ENCODE results near the gene RGPD4. TPM values are rescaled to one million over a fixed set of nuclear protein-coding genes. Genes with fewer than 3 reads are reported as not detected.

Gene RGPD4
- total RNA-seq, 1 donor from 2014 or later: 0.05 TPM

DNA sequence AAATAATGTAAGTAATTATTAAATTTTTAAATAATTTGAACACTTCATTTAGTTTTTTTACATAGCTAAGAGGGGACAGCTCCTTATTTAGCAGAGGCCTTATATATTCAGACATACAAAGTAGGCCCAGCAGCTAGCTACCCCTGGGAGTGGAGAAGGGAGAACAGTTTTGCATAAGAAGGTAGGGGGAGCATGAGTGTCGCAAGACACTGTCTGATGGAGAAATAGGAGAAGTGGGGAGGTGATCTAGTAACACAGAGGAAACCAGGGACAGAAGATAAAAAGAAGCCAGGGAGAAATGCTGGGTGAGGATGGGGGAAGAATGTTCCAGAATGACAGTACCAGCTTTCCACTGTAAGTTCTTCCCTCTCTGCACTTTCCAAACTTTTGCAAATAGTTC, 16.0 kb upstream of the RGPD4 start:
- DNase-seq (ENCODE audit: extremely low spot score, unreplicated experiment): no peak
- no peaks in the 10 kb centered on the region for H3K9me3 Mint-ChIP-seq (ENCODE audit: unreplicated experiment)
- TF ChIP-seq, protein P1, sequence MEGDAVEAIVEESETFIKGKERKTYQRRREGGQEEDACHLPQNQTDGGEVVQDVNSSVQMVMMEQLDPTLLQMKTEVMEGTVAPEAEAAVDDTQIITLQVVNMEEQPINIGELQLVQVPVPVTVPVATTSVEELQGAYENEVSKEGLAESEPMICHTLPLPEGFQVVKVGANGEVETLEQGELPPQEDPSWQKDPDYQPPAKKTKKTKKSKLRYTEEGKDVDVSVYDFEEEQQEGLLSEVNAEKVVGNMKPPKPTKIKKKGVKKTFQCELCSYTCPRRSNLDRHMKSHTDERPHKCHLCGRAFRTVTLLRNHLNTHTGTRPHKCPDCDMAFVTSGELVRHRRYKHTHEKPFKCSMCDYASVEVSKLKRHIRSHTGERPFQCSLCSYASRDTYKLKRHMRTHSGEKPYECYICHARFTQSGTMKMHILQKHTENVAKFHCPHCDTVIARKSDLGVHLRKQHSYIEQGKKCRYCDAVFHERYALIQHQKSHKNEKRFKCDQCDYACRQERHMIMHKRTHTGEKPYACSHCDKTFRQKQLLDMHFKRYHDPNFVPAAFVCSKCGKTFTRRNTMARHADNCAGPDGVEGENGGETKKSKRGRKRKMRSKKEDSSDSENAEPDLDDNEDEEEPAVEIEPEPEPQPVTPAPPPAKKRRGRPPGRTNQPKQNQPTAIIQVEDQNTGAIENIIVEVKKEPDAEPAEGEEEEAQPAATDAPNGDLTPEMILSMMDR (IDR thresholded peaks at IDR 0.05): no peak
- peaks cover 5% of the 10 kb centered on the region for H3K4me1 Mint-ChIP-seq (ENCODE audit: unreplicated experiment)
- no peaks in the 10 kb centered on the region for H3K36me3 Mint-ChIP-seq (ENCODE audit: unreplicated experiment)
- no peaks in the 10 kb centered on the region for H3K27me3 Mint-ChIP-seq (ENCODE audit: unreplicated experiment)
- H3K4me3 Mint-ChIP-seq (ENCODE audit: unreplicated experiment): no peak overlapping the region
- no peak overlapping the region for H3K27ac Mint-ChIP-seq (ENCODE audit: unreplicated experiment)

DNA sequence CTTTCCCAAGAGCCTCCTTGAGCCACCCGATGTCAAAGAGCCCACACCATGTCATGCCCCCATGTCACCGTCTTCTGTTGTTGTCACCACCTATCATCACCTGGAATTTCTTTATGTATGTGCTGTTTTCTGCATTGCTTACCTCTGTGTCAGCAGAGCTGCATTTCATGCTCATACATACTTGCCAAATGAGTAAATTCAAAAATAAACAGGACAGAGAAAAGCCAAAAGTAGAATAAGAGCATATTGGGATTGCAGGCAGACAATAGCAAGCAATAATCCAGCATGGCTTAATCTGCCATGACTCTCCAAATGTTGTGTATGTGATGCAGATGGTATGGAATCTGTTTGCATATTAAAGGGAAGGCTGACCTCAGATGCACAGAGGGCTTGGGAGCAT, 15.3 kb upstream of the RGPD4 start:
- Mint-ChIP-seq H3K27ac (ENCODE audit: unreplicated experiment) (no peak overlapping the region), H3K4me1 (ENCODE audit: unreplicated experiment) (peaks cover 5% of the 10 kb centered on the region), H3K4me3 (ENCODE audit: unreplicated experiment) (no peak overlapping the region), H3K27me3 (ENCODE audit: unreplicated experiment) (no peaks in the 10 kb centered on the region), H3K36me3 (ENCODE audit: unreplicated experiment) (no peaks in the 10 kb centered on the region), H3K9me3 (ENCODE audit: unreplicated experiment) (no peaks in the 10 kb centered on the region)
- TF ChIP-seq, protein P1 (IDR thresholded peaks at IDR 0.05): no peak
- no peak for DNase-seq (ENCODE audit: extremely low spot score, unreplicated experiment)

DNA sequence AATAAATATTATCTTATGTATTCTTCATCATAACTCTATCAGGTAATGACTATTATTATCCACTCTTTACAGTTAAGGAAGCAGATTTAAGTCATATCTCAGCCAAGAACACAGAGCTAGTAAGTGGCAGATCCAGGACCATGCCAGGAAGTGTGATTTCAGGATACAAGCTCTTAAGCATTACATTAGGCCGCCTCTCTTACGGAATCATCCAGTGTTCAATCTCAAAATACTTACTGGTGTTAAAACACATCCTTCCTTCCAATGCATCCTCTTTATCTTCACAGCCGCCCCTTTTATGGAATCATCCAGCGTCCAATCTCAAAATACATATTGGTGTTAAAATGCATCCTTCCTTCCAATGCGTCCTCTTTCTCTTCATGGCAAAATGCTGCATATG, 14.7 kb upstream of the RGPD4 start:
- H3K4me3 Mint-ChIP-seq (ENCODE audit: unreplicated experiment): no peak overlapping the region
- H3K27ac Mint-ChIP-seq (ENCODE audit: unreplicated experiment): no peak overlapping the region
- H3K4me1 Mint-ChIP-seq (ENCODE audit: unreplicated experiment): peaks cover 5% of the 10 kb centered on the region
- DNase-seq (ENCODE audit: extremely low spot score, unreplicated experiment): no peak
- no peaks in the 10 kb centered on the region for H3K9me3 Mint-ChIP-seq (ENCODE audit: unreplicated experiment)
- H3K27me3 Mint-ChIP-seq (ENCODE audit: unreplicated experiment): no peaks in the 10 kb centered on the region
- TF ChIP-seq, protein P1 (IDR thresholded peaks at IDR 0.05): no peak
- no peaks in the 10 kb centered on the region for H3K36me3 Mint-ChIP-seq (ENCODE audit: unreplicated experiment)

DNA sequence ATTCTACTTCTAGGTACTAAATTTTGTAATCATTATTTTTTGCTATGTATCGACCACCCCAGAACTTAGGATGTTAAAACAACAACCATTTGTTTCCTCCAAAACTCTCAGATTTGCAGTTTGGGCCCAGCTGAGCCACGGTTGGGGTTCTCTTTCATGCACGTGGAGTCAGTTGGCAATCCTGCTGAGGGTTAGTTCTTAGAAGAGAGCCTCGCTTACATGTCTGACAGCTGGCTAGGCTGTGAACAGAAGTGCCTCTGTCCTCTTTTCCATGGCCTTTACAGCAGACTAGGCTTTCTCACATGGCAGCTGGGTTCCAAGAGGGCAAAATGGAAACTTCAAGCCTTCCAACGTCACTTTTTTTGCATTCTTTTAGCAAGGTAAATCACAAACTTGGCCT, 9.3 kb upstream of the RGPD4 start:
- no peak for DNase-seq (ENCODE audit: extremely low spot score, unreplicated experiment)
- Mint-ChIP-seq H3K27ac (ENCODE audit: unreplicated experiment) (no peak overlapping the region), H3K9me3 (ENCODE audit: unreplicated experiment) (no peaks in the 10 kb centered on the region), H3K4me1 (ENCODE audit: unreplicated experiment) (peaks cover 4% of the 10 kb centered on the region), H3K36me3 (ENCODE audit: unreplicated experiment) (no peaks in the 10 kb centered on the region), H3K4me3 (ENCODE audit: unreplicated experiment) (no peak overlapping the region), H3K27me3 (ENCODE audit: unreplicated experiment) (peaks cover 9% of the 10 kb centered on the region)
- TF ChIP-seq, protein P1 (IDR thresholded peaks at IDR 0.05): no peak

DNA sequence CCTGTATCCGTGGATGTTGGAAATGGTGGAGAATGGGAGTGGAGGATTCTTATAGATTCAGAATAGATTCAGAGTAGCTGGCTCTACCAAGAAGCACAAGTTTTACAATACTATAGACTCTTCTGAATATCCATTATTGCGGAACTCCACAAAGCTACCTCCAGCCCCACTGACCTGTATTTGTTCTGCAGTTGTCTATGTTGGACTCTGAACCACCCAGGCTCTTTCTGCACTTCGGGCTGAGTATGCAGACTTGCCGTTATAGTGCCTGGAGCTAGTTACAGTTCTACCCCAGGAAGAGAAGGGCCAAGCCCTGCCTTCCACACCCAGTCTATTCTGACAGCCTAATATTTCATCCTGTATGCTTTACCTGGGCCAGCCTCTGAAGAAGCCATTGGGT, 4.4 kb upstream of the RGPD4 start:
- H3K27me3 Mint-ChIP-seq (ENCODE audit: unreplicated experiment): peaks cover 10% of the 10 kb centered on the region
- H3K9me3 Mint-ChIP-seq (ENCODE audit: unreplicated experiment): no peaks in the 10 kb centered on the region
- no peak for DNase-seq (ENCODE audit: extremely low spot score, unreplicated experiment)
- H3K36me3 Mint-ChIP-seq (ENCODE audit: unreplicated experiment): no peaks in the 10 kb centered on the region
- H3K4me1 Mint-ChIP-seq (ENCODE audit: unreplicated experiment): no peaks in the 10 kb centered on the region
- no peak overlapping the region for H3K4me3 Mint-ChIP-seq (ENCODE audit: unreplicated experiment)
- TF ChIP-seq, protein P1 (IDR thresholded peaks at IDR 0.05): no peak
- no peak overlapping the region for H3K27ac Mint-ChIP-seq (ENCODE audit: unreplicated experiment)
